ENCODE data around the gene EEFSEC.

The EEFSEC gene

DNA sequence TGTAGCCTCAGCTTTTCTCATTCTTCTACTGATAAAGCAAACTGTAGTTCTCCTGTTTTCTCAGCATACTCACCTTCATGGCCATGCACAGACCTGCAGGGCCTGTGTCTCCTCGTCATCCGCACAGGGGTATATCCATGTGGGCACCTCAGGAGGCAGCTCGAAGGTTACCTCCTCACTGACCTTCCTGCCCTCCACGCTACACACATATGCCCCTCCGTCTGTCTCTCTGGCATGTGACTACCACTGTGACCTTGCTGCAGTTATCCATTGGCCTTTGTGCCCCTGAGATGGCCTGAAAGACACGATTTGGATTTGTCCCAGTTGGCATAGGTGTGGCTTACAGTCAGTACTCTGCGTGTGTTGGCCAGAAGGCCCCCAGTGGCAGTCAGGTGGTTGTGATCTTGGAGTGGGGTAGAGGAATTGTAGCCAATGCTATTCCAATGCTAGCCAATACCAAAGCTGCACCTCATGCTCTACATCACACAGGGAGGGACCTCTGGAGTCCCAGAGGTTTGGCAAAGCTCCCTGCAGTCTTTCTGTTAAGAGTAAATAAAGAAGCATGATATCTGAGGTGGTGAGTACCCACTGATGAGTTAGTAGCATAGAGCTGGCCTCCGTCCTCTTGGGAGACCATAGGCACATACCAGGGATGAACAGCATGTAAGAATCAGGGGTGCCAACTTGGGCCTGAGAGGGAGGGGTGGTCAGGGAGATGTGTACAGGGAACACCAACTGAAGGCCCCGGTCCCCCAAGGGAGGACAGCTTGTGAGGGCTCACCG, 143.4 kb downstream of the EEFSEC start:
- DNase-seq, result no peak

DNA sequence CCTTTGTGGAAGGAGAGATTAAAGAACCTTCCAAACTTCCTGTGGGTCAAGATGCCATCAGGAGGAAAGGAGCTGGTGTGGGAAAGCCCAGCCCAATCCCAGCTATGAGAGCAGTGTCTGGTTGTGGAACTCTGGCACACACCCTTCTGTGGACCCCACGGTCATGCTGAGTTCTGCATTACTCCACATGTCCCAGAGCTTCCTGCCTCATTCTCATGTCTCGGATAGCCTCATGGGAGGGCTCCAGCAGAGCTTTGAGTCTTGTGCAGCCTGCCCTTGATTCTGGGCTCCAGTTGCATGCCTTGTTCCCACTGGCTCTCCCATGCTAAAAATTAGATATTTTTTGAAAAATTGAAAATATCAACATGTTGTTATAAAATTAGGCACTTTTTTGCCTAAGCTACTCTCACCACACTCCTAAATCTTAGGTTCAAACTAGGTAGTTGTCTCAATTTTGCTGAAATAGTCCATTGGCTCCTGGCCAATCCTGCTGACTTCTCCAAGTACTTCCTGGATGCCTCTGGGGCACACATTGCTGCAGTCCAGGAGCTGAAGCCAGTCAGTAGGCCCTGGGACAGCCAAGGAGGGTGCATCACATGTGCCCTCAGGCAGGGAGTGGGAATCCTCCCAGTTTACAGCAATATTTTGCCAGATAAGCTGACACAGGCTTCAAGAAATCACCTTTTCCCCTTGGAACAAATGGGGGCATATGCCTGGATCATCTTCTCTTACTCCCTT, 144.3 kb downstream of the EEFSEC start:
- DNase-seq, result no peak

DNA sequence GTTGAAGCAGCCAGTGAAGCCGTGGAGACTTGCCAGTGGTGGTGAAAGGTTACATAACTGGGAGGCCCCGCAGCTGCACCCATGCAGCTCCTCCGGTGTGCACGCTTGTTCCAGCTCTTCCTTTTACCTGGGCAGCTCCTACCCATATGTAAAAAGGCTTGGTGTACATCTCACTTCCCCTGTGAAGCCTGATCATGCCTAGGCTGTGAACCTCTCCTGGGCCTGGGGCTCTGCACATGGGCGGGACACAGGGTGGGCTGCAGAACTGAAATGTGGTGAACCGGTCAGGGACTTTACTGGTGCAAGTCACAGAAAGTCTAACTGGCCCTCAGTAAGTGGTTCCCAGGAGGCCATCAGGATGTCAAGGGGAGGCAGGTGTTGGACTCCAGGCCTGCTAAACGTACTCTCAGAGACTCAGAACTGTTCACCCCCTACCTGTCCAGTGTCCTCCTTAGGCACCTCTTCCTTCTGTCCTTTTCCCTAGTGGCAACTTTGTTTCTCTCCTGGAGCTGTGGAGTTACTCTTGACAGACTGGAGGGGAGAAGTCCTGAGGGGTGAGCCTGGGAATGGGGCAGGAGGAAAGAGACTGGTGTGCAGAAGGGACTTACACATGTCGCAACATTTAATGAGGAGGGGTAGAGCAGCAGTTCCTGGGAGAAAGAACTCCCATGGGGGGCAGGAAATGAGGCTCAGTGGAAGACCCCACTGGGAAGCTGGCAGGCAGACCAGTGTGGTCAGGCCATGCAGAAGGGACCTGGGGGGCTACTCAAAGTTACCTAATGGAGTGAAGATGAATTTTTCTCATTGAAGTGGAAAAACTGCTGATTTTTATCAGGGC, 148.1 kb downstream of the EEFSEC start:
- no peak for DNase-seq

DNA sequence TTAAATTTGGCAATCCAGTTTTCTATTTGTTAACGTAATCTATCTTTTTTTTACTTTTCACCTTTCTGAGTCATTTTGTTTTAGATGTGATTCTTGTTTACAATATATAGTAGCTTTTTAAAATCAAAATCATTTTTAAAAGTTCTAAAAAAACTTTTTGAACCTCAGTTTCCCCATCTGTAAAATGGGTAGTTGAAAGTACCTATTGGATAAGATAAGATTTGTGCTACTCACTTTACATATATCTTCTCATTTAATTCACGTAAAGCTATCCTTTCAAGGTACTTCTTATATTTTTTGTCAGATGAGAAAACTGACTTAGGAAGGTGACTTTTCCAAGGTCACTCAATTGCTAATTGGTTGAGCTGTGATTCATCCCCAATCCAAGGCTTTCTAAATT, 153.2 kb downstream of the EEFSEC start:
- no peak for DNase-seq

DNA sequence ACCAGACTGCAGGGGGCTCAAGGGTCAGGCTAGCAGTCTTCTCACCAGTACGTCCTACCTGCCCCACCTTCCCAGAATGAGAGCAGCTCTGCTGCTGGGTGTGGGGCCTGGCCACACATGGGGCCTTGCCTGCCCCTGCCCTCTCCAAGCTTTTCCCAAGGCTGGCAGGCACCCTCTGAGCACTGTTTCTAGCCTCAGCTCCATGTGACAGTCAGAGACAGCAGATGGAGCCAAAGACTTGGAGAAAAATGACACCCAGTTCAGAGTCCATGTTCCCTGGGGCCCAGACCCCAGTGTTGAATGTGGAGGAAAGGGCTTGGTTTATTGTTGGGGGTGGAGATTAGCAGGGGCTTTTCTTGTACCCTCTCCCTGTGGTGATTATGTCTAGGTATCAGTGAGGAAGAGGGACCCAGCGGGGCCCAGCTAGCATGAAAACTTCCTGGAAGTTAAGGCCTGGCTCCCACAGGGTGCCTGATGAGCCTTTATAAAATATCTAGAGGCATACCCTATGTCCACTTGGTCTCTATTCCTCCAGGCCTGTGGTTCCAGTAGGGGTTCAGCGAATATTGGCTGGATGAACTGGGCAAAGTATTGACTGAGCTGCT, 153.8 kb downstream of the EEFSEC start:
- DNase-seq, result no peak

DNA sequence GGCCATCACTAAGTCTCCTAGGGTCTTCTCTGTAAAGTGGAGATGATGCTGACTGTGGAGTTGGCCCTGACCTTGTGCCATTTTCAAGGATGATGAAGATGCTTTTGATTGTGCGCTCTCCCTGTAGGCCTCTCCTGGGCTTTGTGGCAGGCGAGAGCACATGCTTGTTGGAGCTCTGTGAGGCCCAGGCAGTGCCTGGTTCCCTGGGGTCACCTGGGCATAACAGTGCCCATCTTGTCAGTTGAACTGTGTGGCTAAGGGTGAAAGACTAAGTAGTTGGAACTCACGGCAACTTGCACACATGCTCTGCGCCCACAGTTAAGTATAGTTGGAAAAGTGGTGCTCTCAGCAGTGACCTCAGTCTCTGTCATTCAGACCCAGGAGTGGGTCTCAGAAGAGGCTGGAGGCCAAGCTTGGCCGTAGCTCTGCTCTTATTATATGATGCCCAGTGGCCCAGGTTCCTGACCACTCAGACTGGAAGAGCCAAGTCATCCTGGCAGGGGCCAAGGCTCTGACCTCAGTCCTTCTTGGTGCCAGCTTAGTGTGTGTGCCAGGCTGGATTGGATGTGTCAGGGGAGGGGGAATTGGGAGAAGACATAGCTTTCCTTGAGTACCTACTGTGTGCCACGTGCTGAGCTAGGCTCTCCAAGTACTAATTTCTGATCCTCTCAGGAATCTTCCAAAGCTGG, 154.6 kb downstream of the EEFSEC start:
- DNase-seq, result no peak

DNA sequence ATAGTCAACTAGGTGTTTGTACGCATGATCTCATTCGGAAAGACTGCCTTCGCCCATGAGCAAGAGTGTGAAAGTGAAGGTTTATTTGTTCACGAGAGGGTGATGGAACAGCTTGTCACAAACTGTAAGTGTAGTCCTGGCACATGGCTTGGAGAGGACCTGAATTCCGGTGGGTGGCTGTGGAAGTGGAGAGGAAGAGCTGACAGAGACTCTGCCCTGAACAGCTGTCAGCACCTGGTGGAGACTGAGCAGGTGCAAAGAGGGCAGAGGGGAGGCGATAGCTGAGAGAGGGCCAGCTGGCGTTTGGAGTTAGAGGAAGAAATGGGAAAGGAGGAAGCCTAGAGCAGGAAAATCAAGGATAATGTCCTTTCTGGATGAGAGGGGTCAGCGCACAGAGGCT, 155.7 kb downstream of the EEFSEC start:
- DNase-seq, result no peak

DNA sequence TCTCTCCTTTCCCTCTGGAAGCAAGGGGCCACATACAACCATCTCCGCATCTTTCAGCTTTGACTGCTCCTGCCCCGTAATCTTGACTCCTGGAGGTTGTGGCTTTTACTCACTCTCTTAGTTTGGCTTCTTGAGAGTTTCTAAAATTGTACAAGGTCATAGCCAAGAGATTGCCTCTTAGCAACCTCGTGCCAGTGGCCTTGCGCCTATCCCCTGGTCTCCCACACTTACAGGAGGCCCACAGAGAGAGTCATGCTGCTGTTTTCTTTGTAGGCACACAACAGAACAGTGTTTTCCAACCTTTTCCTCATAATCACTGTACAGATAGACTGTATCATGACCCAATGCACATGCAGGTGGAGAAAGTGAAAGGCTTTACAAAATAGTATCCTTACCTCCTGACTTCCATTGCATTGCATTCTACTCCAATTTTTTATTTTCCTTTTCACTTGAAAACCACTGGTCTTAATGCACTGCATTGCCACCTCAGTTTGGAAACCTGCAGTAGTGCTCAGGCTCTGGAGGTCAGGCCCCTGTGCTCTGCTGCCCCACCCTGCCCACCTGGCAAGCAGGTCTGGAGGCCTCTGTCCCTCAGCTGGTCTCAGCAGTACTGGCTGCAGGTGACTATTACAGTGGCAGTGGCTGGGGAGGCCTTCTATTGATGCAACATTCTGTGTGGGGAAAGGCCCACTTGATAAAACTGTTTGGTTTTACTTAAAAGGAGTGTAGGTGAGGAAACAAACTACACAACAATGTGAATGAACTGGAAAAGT, 157.2 kb downstream of the EEFSEC start:
- DNase-seq, result no peak

DNA sequence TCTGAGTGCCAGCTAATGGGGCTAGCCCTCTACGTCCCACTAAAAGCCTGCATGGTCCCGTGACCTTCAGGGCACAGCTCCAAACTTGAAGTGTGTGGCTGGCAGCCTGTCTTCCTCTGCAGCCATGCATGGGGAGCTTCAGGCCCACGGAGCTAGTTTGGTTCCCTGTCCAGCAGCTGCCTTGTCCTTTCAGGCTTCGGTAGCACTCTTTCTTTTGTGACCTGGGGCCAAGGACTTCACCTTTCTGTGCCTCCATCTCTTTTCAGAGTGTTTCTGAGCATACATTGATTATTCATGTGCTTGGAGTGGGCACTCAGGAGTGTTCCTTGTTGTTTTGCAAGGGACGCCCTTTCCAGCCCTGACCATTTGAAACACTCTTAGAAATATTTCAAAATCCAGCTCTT, 158.2 kb downstream of the EEFSEC start:
- no peak for DNase-seq

DNA sequence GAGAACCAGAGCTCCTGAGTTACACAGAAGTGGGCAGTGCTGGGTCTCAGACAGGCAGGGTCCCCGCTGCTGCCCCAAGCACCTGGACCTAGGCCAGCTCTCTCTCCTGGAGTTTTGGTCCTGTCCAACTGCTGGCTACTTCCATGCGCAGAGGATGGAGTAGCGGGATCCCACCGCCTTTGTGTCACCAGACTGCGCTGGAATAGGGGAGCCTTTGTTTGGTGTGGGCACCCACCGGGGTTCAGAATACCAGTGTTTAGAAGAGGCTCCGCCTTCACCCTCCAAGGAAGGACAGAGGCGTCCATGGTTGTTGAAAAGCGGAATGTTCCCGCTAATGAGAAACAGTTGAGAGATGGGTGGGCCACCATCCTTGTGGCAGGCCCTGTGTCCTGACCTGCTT, 159.0 kb downstream of the EEFSEC start:
- no peak for DNase-seq

DNA sequence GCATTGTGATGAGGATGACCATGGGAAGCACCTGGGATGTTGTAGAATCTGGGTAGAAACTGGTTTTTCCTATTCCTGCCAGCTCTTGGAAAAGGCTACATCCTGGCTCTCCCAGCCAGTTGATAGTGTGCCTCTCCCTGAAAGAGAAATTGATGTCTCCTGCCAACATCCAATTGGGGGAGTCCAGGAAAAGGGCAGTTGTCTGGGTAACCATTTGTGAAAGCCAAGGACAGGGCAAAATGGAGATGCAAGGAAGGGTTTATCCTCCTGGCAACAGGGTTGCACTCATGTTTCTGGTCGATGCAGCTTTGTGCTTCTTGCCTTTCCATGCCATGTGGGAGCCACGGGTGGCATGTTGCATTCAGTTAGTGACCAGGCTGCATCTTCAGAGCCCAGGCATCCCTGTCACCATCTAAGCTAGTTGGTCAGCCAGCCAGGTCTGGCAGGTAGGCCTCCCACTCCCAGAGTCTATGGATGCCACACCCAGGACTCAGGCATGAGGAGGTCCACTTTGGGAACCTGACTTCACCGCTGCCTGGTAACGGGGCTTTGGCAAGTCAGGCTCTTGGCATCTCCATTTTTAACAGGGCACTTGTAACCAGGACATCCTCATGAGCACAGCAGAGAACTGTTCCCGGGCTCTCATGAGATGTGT, 159.9 kb downstream of the EEFSEC start:
- no peak for DNase-seq

DNA sequence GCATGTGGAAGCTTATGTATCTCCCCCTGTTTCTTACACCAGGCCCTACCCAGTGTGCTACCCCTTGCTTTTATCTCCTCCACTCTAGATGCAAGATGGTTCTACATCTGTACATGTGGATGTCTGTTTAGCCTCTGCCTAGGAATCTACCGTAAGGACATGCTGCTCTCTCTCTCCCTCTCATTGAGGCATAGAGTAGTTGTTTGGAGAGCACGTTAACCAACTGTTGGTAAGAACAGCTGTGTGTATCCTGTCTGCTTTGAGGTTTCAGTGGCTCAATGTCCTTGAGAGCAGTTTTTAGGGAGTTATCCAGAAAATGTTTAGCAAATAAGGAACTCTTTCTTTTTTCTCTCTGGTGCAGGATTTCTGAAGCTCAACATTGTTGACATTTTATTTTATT, 160.7 kb downstream of the EEFSEC start:
- no peak for DNase-seq

DNA sequence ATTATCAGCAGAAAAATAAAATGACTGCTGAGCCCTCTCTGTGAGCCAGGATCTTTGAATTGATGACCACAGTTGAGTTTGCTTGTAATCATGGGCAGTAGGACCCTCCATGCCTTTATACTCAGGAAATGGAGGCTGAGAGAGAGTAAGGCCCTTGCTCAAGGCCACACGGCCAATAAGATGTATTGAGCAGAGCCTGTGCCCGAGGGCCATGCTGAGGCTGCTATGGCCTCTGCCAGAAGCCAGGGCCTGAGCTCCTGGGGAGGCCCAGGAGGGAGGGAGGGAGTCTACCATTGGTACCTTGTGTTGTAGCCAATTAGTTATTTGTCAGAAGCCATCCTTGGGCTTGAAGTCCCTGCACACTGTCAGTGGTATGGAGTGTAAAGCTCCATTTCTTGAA, 162.0 kb downstream of the EEFSEC start:
- no peak for DNase-seq

DNA sequence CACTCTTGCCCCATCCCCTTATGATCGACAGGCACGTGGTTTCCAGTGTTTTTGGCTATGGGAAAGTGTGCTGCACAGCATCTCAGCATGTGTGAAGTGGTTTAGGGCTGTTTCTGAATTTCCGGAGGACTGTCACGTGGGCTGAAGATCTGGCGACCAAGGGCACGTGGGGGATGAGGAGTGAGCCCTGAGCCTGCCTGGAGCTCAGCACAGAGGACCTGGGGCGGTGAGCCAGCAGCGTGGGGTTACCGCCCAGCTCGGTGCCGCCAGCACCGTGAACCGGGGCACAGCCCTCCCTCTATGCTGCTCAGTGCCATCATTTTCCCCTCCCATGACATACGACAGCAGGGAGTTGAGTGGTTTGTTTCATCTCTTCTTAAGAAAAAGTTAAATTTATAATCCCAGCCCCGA, 163.2 kb downstream of the EEFSEC start:
- DNase-seq, result no peak

DNA sequence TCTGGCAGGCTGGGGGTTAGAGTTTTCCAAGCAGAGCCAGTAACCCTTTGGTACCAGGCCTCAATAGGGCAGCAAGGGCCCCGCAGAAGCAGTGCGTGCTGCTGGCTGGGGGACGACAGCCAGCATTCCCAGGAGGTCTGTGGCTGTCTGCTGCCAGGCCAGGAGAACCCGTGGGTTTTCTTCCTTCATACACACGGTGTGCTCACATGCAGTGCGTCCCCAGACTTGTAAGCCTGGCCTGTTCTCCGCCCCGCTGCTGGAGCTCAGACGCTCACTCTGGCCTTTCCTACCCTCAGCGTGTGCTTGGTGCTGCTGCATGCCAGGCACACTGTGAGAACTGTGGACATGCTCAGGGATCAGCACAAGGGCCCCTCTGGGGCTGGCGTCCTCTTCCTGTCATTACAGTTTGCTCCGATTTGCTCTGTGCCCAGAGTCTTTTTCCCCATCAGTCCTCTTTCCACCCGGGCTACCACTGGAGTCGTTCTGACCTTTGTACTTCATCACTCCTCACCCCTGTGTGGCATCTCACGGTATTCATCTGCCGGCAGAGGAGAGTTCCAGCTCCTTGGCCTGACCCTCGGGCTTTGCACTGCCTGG, 163.9 kb downstream of the EEFSEC start:
- DNase-seq, result no peak

DNA sequence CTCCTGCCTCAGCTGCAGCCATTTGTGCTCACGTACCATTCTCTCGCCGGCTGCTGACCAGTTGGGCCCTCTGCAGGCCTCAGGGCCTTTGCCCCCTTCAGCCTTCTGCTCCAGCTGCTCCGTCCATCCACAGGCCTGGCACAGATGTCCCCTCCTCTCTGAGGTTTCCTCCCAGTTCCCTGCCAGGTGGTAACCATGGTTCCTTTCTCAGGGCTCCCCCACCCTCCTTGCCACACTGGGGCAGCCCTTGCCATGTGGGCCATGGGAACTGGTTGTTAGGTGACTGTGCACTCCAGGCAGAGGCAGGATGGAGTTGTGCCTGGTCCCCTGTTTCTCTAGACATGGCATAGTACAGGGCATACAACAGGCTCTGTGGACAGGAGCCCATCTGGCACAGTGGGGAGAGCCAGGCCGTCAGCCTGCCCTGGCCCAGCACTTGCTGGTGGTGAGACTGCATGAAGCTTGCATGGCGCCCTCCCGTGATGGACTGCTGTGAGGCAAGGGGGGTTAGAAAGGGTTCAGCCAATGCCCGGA, 164.5 kb downstream of the EEFSEC start:
- no peak for DNase-seq

DNA sequence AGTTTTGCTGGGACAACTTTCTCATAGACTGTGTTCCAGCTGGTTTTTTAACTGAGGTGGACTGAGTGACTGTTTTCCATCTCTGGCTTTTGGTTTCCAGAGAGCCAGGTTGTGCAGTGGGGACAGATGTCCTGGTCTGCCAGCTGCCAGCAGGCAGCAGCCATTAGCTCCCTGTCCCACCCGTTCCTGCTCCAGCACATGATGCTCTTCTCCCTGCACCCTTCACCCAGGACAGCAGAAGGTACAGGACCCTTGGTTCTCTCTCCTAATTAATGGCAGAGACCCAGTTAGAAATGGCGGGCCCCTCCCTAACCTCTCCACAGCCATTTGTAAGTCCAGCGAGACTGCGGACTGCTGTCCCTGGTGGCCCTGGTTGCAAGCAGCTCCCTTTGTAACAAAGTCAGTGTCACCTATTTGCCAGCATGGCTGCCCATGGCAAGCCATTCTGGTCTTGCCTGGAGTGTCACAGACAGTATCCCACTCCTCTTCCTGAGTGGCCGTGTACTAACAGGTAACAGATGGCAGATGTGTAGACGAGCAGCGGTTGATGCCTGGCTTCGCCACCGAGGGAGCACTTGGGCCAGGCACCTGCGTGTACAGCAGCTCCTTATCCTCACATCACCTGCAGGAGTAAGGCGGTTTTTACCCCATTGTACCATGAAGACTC, 165.1 kb downstream of the EEFSEC start:
- no peak for DNase-seq

DNA sequence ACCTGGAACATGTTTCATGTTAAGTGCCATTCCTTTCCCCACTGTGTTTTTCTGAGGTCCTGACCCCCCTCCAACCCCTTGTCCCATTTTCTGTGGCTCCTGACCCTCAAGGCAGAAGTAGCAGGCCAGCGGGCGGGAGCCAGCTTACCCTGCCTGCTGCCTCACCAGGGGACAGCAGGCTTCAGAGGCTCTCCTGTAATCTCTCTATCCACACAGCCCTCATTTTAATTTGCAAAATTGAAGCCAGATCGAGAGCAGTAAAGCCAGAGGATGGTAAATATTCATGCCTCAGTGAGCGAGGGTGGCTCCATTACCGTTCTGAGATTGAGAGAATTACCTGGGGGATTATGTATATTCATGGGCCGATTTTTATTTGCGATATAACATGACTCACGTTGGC, 165.8 kb downstream of the EEFSEC start:
- DNase-seq, result no peak

DNA sequence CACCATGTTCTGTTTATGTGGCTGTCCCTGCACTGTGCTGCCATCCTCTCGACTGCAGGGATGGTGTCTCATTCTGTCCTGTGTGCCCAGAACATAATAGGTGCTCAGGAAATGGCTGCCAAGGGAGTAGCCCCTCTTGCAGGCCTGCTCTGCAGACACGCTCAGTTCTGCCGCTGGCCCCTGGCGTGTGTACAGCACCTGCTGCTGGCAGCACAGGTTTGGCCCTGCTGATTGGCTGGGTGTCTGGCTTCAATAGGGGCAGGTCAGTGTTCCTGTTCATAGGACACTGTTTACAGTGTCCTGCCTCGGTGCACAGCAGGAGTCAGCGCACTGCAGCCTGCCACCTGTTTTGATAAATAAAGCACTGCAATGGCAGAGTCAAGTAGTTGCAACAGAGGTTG, 166.5 kb downstream of the EEFSEC start:
- no peak for DNase-seq
